Measurements from ENCODE around the gene FBXO30.

DNA sequence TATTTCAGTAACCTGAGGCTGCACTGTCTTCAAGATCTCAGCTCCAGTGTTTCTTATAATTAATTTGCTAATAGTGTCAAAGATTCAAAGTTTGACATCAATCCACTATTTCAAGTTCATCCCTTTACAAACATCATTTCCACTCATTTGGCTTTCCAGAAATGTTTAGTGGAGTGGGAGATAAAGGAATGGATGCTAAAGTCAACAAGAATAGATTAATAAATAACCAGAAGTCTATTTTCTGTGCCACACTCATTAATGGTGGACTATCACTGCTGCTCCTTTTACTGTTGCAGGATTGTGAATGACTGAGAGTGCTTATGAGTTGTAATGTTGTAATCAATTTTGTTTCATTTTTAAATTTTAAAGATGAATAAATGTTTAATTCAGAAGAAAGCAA lies 50.9 kb downstream of the FBXO30 start:
- TF ChIP-seq, protein P1, sequence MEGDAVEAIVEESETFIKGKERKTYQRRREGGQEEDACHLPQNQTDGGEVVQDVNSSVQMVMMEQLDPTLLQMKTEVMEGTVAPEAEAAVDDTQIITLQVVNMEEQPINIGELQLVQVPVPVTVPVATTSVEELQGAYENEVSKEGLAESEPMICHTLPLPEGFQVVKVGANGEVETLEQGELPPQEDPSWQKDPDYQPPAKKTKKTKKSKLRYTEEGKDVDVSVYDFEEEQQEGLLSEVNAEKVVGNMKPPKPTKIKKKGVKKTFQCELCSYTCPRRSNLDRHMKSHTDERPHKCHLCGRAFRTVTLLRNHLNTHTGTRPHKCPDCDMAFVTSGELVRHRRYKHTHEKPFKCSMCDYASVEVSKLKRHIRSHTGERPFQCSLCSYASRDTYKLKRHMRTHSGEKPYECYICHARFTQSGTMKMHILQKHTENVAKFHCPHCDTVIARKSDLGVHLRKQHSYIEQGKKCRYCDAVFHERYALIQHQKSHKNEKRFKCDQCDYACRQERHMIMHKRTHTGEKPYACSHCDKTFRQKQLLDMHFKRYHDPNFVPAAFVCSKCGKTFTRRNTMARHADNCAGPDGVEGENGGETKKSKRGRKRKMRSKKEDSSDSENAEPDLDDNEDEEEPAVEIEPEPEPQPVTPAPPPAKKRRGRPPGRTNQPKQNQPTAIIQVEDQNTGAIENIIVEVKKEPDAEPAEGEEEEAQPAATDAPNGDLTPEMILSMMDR (IDR thresholded peaks at IDR 0.05) = no peak
- no peak for TF ChIP-seq POLR2A (IDR thresholded peaks at IDR 0.05)
